HepG2 (cell line): ENCODE results near the gene CIT. TPM values are rescaled to one million over a fixed set of nuclear protein-coding genes. Genes with fewer than 3 reads are reported as not detected.

Experiments
- CREM ChIP-seq, 2 experiments: sonication (generic) in 1 of 2; formaldehyde crosslinking in 1 of 2; IDR thresholded peaks; 2 replicates each; pipeline versions ENCODE4 v1.4.0 to v1.6.1; 2016 to 2020; ENCODE audit warnings: antibody characterized with exemption in 1 of 2, mild to moderate bottlenecking in 1 of 2, missing genetic modification reagents in 1 of 2
- FOXA1 ChIP-seq, 2 experiments: fragments of 450-650 bp in 1 of 2; sonication (generic) in 1 of 2; formaldehyde crosslinking in 1 of 2; IDR thresholded peaks; 2 replicates each; pipeline versions ENCODE4 v1.4.0 to v1.6.1; 2016 to 2020; ENCODE audit warnings: missing genetic modification reagents in 1 of 2
- HNF4A ChIP-seq: sonication (generic); formaldehyde crosslinking; IDR thresholded peaks from 2 replicates; pipeline ENCODE4 v1.4.0; 2020; ENCODE audit warnings: missing genetic modification reagents
- ISL2 ChIP-seq: sonication (generic); formaldehyde crosslinking; IDR thresholded peaks from 2 replicates; pipeline ENCODE4 v1.5.0; 2020; ENCODE audit warnings: missing genetic modification reagents
- KDM6A ChIP-seq: IDR thresholded peaks from 2 replicates; pipeline ENCODE4 v1.6.1; 2016; ENCODE audit warnings: low read depth
- MAZ ChIP-seq, 2 experiments: sonication (generic) in 1 of 2; formaldehyde crosslinking in 1 of 2; IDR thresholded peaks; 2 replicates each; pipeline versions ENCODE4 v1.5.0 to v1.6.1; 2012 to 2020; ENCODE audit warnings: low read depth in 2 of 2, mild to moderate bottlenecking in 2 of 2, borderline replicate concordance in 1 of 2, improper control_type of control experiment in 1 of 2, low read length in 1 of 2, missing genetic modification reagents in 1 of 2, moderate library complexity in 1 of 2
- MTF1 ChIP-seq: sonication (generic); formaldehyde crosslinking; IDR thresholded peaks from 2 replicates; pipeline ENCODE4 v1.5.0; 2020; ENCODE audit warnings: missing genetic modification reagents
- NCOA2 ChIP-seq: sonication (generic); formaldehyde crosslinking; IDR thresholded peaks from 2 replicates; pipeline ENCODE4 v1.8.0; 2022; ENCODE audit warnings: inconsistent platforms
- PHF21A ChIP-seq: sonication (generic); formaldehyde crosslinking; IDR thresholded peaks from 2 replicates; pipeline ENCODE4 v1.5.0; 2020; ENCODE audit warnings: mild to moderate bottlenecking, missing genetic modification reagents
- PPARG ChIP-seq: conservative IDR thresholded peaks from 2 replicates; pipeline ENCODE4 v1.6.1; 2016; ENCODE audit warnings: missing biosample characterization, missing genetic modification reagents
- TBX2 ChIP-seq: sonication (generic); formaldehyde crosslinking; IDR thresholded peaks from 2 replicates; pipeline ENCODE4 v1.5.0; 2020; ENCODE audit warnings: missing genetic modification reagents, mild to moderate bottlenecking, borderline replicate concordance
- ZBTB7B ChIP-seq: sonication (generic); formaldehyde crosslinking; IDR thresholded peaks from 2 replicates; pipeline ENCODE4 v1.4.0; 2020; ENCODE audit warnings: missing genetic modification reagents
- ZNF121 ChIP-seq: sonication (generic); formaldehyde crosslinking; IDR thresholded peaks from 2 replicates; pipeline ENCODE4 v1.5.0; 2020; ENCODE audit warnings: mild to moderate bottlenecking, missing genetic modification reagents
- ZNF331 ChIP-seq: sonication (generic); formaldehyde crosslinking; IDR thresholded peaks from 2 replicates; pipeline ENCODE4 v1.4.0; 2020; ENCODE audit warnings: missing genetic modification reagents
- ZNF761 ChIP-seq: sonication (generic); formaldehyde crosslinking; conservative IDR thresholded peaks from 2 replicates; pipeline ENCODE4 v1.4.0; 2020; ENCODE audit warnings: mild to moderate bottlenecking, missing genetic modification reagents
- ZNF766 ChIP-seq: sonication (generic); formaldehyde crosslinking; IDR thresholded peaks from 2 replicates; pipeline ENCODE4 v1.5.0; 2020; ENCODE audit warnings: missing genetic modification reagents, borderline replicate concordance
- polyA plus RNA-seq, 8 experiments: library from polyadenylated mRNA; depleted of rRNA in 3 of 8; stranded (reverse) in 7 of 8; unstranded in 1 of 8; fragments of >200 nt; fragmentation: Illumina TruSeq in 4 of 8; extraction: Trizol in 4 of 8; gene quantifications; 2 replicates each; pipeline versions ENCODE4 v1.2.1 to v1.2.3, GENCODE V29; 2011 to 2016; ENCODE audit warnings: low read depth in 4 of 8, missing spikeins in 1 of 8, mixed read lengths in 1 of 8; ENCODE audit not compliant: insufficient read depth in 1 of 8
- total RNA-seq, 5 experiments: library from RNA; depleted of rRNA; stranded (reverse); fragments of >200 nt; fragmentation: Illumina TruSeq; extraction: Trizol; gene quantifications; 2 replicates each; pipeline ENCODE4 v1.2.3, GENCODE V29; 2016; ENCODE audit warnings: low read depth in 1 of 5
- TF ChIP-seq, protein P1 (sequence below): IDR thresholded peaks from 2 replicates; pipeline ENCODE4 v1.4.0; 2020; ENCODE audit warnings: mild to moderate bottlenecking, missing genetic modification reagents
- TF ChIP-seq, protein P2 (sequence below): sonication (generic); formaldehyde crosslinking; IDR thresholded peaks from 2 replicates; pipeline ENCODE4 v1.4.0; 2020; ENCODE audit warnings: missing genetic modification reagents
- TF ChIP-seq, protein P3 (sequence below): sonication (generic); formaldehyde crosslinking; IDR thresholded peaks from 2 replicates; pipeline ENCODE4 v1.4.0; 2020; ENCODE audit warnings: missing genetic modification reagents, borderline replicate concordance
- TF ChIP-seq, protein P4 (sequence below): IDR thresholded peaks from 2 replicates; pipeline ENCODE4 v1.6.1; 2016; ENCODE audit warnings: missing compliant biosample characterization, missing genetic modification reagents, borderline replicate concordance

Gene CIT
- total and polyA plus RNA-seq, 2 of the 13 experiments (the other 11 are each of a cell fraction or from before 2014, with no cell fraction given): 7.7 to 11.7 TPM

DNA sequence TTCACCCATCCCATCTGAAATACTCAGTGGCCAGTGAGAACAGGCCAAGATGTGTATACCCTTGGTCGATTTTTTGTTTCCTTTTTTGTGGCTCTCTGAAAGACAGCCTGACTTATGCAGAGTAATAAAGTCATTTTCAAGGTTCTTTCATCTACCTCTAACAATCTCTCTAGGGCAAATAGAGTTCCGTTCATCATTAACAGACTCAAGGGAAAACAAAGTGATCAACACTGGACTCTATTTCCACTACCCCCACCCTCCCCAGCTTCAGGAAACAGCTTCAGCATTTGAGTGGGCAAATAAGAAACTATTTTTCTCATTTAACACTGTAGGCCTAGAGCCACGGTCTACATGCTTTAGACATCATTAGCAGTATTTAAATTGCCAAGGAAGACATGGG lies 193.3 kb downstream of the CIT start (continued):
- TF ChIP-seq, protein P1, sequence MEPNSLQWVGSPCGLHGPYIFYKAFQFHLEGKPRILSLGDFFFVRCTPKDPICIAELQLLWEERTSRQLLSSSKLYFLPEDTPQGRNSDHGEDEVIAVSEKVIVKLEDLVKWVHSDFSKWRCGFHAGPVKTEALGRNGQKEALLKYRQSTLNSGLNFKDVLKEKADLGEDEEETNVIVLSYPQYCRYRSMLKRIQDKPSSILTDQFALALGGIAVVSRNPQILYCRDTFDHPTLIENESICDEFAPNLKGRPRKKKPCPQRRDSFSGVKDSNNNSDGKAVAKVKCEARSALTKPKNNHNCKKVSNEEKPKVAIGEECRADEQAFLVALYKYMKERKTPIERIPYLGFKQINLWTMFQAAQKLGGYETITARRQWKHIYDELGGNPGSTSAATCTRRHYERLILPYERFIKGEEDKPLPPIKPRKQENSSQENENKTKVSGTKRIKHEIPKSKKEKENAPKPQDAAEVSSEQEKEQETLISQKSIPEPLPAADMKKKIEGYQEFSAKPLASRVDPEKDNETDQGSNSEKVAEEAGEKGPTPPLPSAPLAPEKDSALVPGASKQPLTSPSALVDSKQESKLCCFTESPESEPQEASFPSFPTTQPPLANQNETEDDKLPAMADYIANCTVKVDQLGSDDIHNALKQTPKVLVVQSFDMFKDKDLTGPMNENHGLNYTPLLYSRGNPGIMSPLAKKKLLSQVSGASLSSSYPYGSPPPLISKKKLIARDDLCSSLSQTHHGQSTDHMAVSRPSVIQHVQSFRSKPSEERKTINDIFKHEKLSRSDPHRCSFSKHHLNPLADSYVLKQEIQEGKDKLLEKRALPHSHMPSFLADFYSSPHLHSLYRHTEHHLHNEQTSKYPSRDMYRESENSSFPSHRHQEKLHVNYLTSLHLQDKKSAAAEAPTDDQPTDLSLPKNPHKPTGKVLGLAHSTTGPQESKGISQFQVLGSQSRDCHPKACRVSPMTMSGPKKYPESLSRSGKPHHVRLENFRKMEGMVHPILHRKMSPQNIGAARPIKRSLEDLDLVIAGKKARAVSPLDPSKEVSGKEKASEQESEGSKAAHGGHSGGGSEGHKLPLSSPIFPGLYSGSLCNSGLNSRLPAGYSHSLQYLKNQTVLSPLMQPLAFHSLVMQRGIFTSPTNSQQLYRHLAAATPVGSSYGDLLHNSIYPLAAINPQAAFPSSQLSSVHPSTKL: peak; percentile 78
- TF ChIP-seq, protein P2, sequence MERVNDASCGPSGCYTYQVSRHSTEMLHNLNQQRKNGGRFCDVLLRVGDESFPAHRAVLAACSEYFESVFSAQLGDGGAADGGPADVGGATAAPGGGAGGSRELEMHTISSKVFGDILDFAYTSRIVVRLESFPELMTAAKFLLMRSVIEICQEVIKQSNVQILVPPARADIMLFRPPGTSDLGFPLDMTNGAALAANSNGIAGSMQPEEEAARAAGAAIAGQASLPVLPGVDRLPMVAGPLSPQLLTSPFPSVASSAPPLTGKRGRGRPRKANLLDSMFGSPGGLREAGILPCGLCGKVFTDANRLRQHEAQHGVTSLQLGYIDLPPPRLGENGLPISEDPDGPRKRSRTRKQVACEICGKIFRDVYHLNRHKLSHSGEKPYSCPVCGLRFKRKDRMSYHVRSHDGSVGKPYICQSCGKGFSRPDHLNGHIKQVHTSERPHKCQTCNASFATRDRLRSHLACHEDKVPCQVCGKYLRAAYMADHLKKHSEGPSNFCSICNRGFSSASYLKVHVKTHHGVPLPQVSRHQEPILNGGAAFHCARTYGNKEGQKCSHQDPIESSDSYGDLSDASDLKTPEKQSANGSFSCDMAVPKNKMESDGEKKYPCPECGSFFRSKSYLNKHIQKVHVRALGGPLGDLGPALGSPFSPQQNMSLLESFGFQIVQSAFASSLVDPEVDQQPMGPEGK (CRISPR knock-in tag): peak; percentile 87
- TF ChIP-seq PHF21A (CRISPR knock-in tag) (0 out of 2 replicates have a peak, but pooled peaks have one; percentile 40), CREM (IDR thresholded peaks at IDR 0.05) (peak; percentile 35; the same call in 1 of the 2 replicates), CREM (CRISPR knock-in tag; IDR thresholded peaks at IDR 0.05) (no peak), ZNF761 (no peak), TBX2 (CRISPR knock-in tag) (peak; percentile 54; the same call in 1 of the 2 replicates), MTF1 (no peak), MAZ (IDR thresholded peaks at IDR 0.05; ENCODE audit: borderline replicate concordance, low read depth, low read length) (0 out of 2 replicates have a peak, but pooled peaks have one; percentile 32), MAZ (CRISPR knock-in tag; IDR thresholded peaks at IDR 0.05; ENCODE audit: low read depth) (no peak), PPARG (0 out of 2 replicates have a peak, but pooled peaks have one; percentile 16), NCOA2 (peak; percentile 58), ZNF331 (CRISPR knock-in tag) (0 out of 2 replicates have a peak, but pooled peaks have one; percentile 17), HNF4A (peak; percentile 17; the same call in 1 of the 2 replicates), ZBTB7B (peak; percentile 27; the same call in 1 of the 2 replicates), ZNF121 (CRISPR knock-in tag) (peak; percentile 12; the same call in 1 of the 2 replicates), KDM6A (CRISPR knock-in tag) (peak; percentile 32; the same call in 1 of the 2 replicates), FOXA1 (IDR thresholded peaks at IDR 0.05) (no peak), FOXA1 (CRISPR knock-in tag; IDR thresholded peaks at IDR 0.05) (peak; percentile 14; the same call in 1 of the 2 replicates), ISL2 (CRISPR knock-in tag) (no peak; the same call in 1 of the 2 replicates), ZNF766 (CRISPR knock-in tag) (no peak)
- TF ChIP-seq, protein P3, sequence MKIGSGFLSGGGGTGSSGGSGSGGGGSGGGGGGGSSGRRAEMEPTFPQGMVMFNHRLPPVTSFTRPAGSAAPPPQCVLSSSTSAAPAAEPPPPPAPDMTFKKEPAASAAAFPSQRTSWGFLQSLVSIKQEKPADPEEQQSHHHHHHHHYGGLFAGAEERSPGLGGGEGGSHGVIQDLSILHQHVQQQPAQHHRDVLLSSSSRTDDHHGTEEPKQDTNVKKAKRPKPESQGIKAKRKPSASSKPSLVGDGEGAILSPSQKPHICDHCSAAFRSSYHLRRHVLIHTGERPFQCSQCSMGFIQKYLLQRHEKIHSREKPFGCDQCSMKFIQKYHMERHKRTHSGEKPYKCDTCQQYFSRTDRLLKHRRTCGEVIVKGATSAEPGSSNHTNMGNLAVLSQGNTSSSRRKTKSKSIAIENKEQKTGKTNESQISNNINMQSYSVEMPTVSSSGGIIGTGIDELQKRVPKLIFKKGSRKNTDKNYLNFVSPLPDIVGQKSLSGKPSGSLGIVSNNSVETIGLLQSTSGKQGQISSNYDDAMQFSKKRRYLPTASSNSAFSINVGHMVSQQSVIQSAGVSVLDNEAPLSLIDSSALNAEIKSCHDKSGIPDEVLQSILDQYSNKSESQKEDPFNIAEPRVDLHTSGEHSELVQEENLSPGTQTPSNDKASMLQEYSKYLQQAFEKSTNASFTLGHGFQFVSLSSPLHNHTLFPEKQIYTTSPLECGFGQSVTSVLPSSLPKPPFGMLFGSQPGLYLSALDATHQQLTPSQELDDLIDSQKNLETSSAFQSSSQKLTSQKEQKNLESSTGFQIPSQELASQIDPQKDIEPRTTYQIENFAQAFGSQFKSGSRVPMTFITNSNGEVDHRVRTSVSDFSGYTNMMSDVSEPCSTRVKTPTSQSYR (CRISPR knock-in tag): peak; percentile 64; the same call in 1 of the 2 replicates
- TF ChIP-seq, protein P4, sequence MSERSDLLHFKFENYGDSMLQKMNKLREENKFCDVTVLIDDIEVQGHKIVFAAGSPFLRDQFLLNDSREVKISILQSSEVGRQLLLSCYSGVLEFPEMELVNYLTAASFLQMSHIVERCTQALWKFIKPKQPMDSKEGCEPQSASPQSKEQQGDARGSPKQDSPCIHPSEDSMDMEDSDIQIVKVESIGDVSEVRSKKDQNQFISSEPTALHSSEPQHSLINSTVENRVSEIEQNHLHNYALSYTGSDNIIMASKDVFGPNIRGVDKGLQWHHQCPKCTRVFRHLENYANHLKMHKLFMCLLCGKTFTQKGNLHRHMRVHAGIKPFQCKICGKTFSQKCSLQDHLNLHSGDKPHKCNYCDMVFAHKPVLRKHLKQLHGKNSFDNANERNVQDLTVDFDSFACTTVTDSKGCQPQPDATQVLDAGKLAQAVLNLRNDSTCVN: no peak
